GM20431 (cell line): ENCODE measurements around the gene NDC1.
"Not testable (repeated sequence)": the region's sequence is repeated elsewhere in the genome, so short reads cannot be mapped to it uniquely, and the experiment has no call there.

Experiments used
- in situ Hi-C: fragments of 300-500 bp; cut with MseI, MboI; formaldehyde crosslinking; loops from one replicate; pipeline ENCODE4 v1.15.0; 2020; ENCODE audit warnings: low sequenced_read_pairs; ENCODE audit not compliant: unreplicated experiment

NDC1 gene

DNA sequence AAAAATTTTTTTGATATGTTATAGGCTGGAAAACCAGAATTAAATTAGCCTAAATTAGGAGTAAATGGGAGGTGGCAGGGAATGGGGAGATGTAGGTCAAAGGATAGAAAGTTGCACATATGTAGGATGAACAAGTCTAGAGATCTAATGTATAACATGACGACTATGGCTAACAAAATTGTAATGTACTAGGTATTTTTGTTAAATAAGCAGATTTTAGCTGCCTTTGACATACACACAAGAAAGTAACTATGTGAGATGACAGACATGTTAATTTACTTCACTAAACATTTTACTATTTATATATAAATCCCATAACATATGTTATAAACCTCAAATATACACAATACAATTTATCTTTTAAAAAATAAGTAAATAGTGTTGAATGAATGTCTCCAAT lies 68.9 kb downstream of the NDC1 start:
- in situ Hi-C loops: no loop called here

DNA sequence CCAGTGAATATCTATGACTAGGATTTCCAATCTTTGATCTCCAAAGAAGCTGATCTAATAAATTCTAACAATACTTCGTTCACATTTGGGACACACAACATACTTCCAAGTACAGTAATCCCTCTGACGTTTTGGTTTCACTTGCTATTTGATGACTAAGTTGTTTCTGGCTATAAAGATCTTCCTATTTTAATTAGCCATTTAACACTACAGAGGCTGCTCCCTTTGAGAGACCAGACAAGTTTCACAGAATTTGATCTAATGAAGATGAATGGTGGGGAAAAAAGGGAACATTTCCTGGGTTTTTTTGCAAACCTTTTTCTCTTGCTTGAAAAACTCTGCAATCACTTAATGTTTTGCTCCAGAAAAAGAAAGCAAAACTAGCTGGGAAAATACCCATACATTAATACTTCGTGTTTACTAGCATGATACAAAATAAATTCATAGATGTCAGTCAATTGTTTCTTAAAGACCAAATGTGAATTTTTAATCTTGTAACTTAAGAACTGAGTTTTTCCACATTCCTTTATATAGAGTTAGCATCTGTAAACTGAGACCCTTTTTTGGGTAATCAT lies 71.2 kb downstream of the NDC1 start:
- in situ Hi-C loops: no loop called here

DNA sequence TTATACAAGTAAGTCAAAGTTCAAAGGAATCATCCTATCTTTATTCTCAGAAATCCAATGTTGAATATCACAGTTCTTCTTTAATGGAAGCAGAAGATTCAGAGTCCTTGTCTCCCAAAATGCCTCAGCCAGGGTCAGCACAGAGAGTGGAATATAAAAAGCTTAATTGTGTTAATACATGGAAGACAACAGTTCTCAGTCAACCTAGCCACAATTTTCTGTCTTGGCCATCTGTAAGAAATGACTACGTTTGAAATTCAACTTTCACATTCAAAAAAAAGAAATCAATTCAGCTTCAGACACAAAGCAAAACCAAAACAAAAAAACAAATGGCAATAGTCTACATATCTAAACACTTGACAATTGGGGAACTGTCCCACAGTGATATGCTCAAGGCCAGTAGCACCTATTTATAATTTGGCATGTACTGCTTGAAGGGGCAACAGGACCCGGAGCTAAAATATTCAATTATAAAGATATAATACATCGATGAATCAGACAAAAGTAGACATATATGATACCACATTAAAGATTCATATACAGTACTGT lies 71.8 kb downstream of the NDC1 start:
- in situ Hi-C loops: no loop called here

GRCh38 chr1:53765657-53766056 lies 72.4 kb downstream of the NDC1 start:
- in situ Hi-C loops: no loop called here

DNA sequence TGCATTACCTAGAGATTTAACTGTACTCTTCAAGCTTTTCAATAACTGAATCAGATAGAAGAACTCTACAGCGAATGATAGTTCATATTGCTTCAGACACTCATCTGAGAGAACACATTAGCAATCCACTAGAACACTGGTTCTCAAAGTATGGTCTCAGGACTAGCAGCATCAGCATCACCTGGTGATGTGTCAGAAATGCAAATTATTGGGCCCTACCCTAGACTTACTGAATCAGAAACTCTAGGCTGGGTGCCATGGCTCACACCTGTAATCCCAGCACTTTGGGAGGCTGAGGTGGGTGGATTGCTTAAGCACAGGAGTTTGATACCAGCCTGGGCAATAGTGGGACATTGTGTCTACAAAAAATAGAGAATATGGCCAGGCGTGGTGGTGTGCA lies 74.2 kb downstream of the NDC1 start:
- in situ Hi-C loops: no loop called here

DNA sequence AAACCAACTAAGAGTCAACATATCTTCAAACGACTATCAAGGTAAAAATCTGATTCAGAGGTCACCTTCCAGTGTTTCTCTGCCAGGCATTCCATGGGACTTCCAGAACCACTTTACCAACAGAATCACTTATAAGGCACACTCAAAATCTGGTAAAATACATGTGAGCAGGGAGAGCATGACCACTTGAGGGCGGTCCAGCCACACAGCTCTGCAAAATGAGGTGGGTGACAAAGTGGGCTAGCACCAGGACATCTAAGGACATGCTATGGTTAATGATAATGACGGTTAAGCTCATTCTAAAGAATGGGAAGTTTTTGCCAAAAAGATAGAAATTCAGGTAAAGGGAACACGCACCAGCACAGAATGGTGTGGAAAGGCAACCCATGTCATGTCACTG lies 74.6 kb downstream of the NDC1 start:
- in situ Hi-C loops: no loop called here

DNA sequence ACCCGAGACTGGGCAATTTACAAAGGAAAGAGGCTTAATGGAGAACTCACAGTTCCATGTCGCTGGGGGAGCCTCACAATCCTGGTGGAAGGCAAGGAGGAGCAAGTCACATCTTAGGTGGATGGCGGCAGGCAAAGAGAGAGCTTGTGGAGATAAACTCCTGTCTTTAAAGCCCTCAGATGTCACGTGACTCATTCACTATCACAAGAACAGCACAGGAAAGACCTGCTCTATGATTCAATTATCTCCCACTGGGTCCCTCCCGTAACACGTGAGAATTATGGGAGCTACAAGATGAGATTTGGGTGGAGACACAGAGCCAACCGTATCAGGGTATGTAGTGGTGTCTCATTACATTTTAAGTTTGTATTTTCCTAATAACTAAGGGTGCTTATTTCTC lies 77.6 kb downstream of the NDC1 start:
- in situ Hi-C loops: not testable (repeated sequence)

DNA sequence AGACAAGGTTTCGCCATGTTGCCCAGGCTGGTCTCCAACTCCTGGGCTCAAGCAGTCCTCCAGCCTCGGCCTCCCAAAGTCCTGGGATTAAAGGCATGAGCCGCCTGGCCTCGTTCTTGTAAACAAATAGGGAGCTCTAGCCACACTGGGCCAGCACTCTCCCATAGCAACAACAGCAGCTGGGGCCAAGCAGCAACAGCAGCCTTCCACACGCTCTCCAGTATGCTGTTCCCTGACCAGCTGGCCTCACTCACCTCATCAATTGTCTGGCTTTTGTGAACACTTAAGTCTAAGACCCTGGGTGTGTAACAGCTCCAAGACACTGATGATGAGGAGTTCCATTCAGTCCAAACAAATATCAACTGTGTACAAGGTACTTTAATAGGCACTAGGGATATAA lies 82.2 kb downstream of the NDC1 start:
- in situ Hi-C loops: no loop called here

GRCh38 chr1:53754484-53755312 lies 83.4 kb downstream of the NDC1 start:
- in situ Hi-C loops: no loop called here

GRCh38 chr1:53752281-53752680 lies 85.8 kb downstream of the NDC1 start:
- in situ Hi-C loops: no loop called here

GRCh38 chr1:53747841-53748240 lies 90.3 kb downstream of the NDC1 start:
- in situ Hi-C loops: no loop called here

DNA sequence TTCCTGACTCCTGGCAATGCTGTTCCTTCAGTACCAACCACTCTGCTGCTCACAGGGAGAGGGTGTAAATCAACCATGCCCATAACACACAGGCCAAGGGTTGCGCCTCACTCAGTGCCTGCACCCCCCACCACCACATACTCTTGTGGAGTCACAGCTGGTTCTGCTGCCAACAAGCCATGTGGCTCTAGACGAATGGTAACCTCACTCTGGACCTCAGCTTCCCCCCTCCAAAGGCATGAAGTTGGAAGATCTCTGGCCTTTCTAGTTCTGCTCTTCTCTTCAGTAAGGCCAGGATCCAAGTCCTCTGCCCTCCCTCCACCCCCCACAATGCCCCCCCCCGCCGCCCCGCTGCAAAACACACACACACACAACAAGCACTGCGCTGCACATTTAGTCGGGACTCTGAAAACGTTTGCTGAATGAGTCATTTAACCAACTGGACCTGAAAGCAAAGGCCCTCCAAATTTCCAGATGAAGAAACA lies 97.4 kb downstream of the NDC1 start:
- in situ Hi-C loops: no loop called here

- in situ Hi-C loops: no loop called here
Measured at GRCh38 chr1:53739109-53739681, 98.9 kb downstream of the NDC1 start, which contains the start of gene GLIS1. Gene GLIS1 (minus strand): TSS chr1:53739164. CDS start chr1:53738064, 1,100 bp downstream.

GRCh38 chr1:53738205-53739108 lies 99.6 kb downstream of the NDC1 start:
- in situ Hi-C loops: no loop called here

DNA sequence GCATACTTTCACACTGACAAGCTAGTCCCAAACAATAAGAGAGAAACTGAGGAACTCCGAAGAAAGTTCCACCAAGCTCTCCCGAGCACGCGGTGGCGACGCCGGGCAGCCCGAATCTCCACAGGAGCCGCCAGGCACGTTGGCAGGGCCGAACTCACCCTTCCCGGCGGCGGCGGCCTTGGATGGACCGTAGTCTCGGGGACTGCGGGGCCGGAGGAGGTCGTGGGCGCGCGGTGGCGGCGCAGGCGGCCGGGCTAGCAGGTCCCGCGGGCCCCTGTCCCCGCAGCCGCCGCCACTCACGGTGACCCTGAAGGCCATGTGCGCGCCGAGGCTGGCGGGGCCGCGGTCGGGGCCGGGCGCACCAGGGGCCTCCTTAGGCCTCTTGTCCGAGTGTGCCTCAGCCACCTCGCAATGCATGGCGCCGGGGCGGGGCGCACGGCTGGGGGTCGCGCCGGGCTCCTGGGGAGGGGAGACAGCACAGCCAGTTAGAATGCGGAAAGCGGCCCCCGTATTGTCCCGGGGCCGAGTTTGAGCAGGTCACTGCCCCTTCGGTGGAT lies 100.4 kb downstream of the NDC1 start:
- in situ Hi-C loops: no loop called here

DNA sequence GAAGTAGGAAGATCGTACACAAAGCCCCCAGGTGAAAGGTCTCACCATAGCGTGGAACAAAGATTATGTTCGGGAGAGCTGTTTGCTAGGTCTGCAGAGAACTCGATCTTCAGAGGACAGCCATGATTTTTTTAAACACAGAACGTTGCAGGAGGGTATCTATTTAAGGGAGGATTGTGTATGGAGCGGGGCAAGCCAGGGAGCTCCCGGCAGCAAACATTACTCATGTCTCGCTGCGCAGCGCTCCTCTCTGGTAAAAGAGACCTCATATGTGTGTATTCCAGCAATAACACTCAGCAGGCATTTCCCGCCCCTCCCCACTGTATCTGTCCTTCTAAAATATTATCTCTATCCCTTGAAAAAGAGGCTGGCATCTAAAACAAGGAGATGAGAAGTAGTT lies 101.8 kb downstream of the NDC1 start:
- in situ Hi-C loops: no loop called here

- in situ Hi-C loops: no loop called here
Measured at GRCh38 chr1:53735681-53736080, 102.4 kb downstream of the NDC1 start.

- in situ Hi-C loops: no loop called here
Measured at GRCh38 chr1:53735261-53735660, 102.8 kb downstream of the NDC1 start.

DNA sequence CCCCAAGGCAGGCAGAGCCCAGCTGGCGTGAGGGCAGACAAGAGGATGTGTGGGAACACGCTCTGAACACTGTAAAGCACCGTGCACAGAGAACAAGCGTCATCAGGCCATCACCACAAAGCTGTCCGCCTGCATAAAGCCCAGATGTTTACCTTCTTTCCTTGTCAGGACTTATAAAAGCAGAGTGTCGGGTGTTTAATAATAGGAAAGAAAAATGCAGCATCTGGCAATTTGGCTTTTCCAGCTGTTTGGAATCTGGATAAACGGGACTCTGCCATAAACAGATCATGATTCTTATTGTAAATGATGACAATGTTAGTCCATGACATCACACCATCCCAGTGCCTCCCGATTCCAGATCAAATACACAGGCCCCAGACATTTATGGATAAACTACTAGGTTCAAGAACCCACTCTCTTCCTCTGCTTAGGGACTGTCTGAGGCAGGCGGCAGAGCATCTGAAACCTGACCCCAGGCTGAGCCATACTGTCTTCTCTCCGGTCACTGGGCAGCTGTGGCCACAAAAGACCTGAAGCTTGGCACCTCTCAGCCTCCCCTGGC lies 103.4 kb downstream of the NDC1 start:
- in situ Hi-C loops: no loop called here
